OCI-LY1 (cell line): ENCODE data around the gene SLC26A8.

Source experiments
- H2AFZ ChIP-seq: fragments of 200-600 bp; sonication (generic), shearing (Covaris generic); 2 replicates; pipeline ENCODE4 v1.6.0; 2014; ENCODE audit warnings: antibody characterized with exemption, mild to moderate bottlenecking, low read length
- H3F3A ChIP-seq: fragments of 200-600 bp; sonication (generic), shearing (Covaris generic); 2 replicates; pipeline ENCODE4 v1.6.0; 2014; ENCODE audit warnings: mild to moderate bottlenecking, antibody characterized with exemption, low read length, moderate library complexity; ENCODE audit not compliant: insufficient read depth
- H3K27ac ChIP-seq: fragments of 200-600 bp; sonication (generic); 2 replicates; pipeline ENCODE4 v1.5.1; 2014; ENCODE audit warnings: low read length, mixed run types, mild to moderate bottlenecking, low read depth; ENCODE audit not compliant: poor library complexity, severe bottlenecking
- H3K27me3 ChIP-seq: fragments of 200-600 bp; sonication (generic); 2 replicates; pipeline ENCODE4 v1.6.0; 2014; ENCODE audit warnings: antibody characterized with exemption, mild to moderate bottlenecking, low read length, moderate library complexity; ENCODE audit not compliant: insufficient read depth
- H3K36me3 ChIP-seq: fragments of 200-600 bp; sonication (generic); 2 replicates; pipeline ENCODE4 v1.6.1; 2014; ENCODE audit warnings: mild to moderate bottlenecking, antibody characterized with exemption, low read length, moderate library complexity, mixed read lengths; ENCODE audit not compliant: insufficient read depth
- H3K4me1 ChIP-seq: fragments of 200-600 bp; sonication (generic); 2 replicates; pipeline ENCODE4 v1.5.1; 2014; ENCODE audit warnings: mild to moderate bottlenecking, low read length, moderate library complexity; ENCODE audit not compliant: insufficient read depth, severe bottlenecking
- H3K4me2 ChIP-seq: fragments of 200-600 bp; sonication (generic), shearing (Covaris generic); 2 replicates; pipeline ENCODE4 v1.6.1; 2014; ENCODE audit warnings: low read length
- H3K4me3 ChIP-seq: fragments of 200-600 bp; sonication (generic); 2 replicates; pipeline ENCODE4 v1.5.1; 2014; ENCODE audit warnings: low read length, low read depth, mild to moderate bottlenecking, mixed read lengths; ENCODE audit not compliant: poor library complexity, severe bottlenecking
- H3K79me2 ChIP-seq: fragments of 200-600 bp; shearing (Covaris generic); 2 replicates; pipeline ENCODE4 v1.6.1; 2016; ENCODE audit warnings: mixed run types, low read length, mixed read lengths; ENCODE audit not compliant: insufficient read depth
- H3K9ac ChIP-seq: fragments of 200-600 bp; sonication (generic), shearing (Covaris generic); 2 replicates; pipeline ENCODE4 v1.6.1; 2014; ENCODE audit warnings: mild to moderate bottlenecking, low read length, mixed read lengths
- H3K9me2 ChIP-seq: fragments of 200-600 bp; sonication (generic), shearing (Covaris generic); 2 replicates; pipeline ENCODE4 v1.6.1; 2014; ENCODE audit warnings: low read depth, mild to moderate bottlenecking, low read length, mixed read lengths
- H3K9me3 ChIP-seq: fragments of 200-600 bp; shearing (Covaris generic); 2 replicates; pipeline ENCODE4 v1.6.1; 2014; ENCODE audit warnings: low read length, mixed read lengths
- H4K20me1 ChIP-seq: fragments of 200-600 bp; sonication (generic), shearing (Covaris generic); 2 replicates; pipeline ENCODE4 v1.6.0; 2016; ENCODE audit warnings: mild to moderate bottlenecking, low read length; ENCODE audit not compliant: insufficient read depth
- EZH2 ChIP-seq: fragments of 200-600 bp; sonication (generic), shearing (Covaris generic); IDR thresholded peaks from 2 replicates; pipeline ENCODE4 v1.8.0; 2017; ENCODE audit warnings: borderline replicate concordance, mixed run types, mild to moderate bottlenecking, antibody characterized with exemption, low read length, moderate library complexity, mixed read lengths
- TF ChIP-seq, protein P1 (sequence below): fragments of 200-600 bp; sonication (generic), shearing (Covaris generic); IDR thresholded peaks from 2 replicates; pipeline ENCODE4 v1.5.1; 2017; ENCODE audit warnings: mild to moderate bottlenecking, antibody characterized with exemption, low read length, moderate library complexity, mixed read lengths

Gene SLC26A8

DNA sequence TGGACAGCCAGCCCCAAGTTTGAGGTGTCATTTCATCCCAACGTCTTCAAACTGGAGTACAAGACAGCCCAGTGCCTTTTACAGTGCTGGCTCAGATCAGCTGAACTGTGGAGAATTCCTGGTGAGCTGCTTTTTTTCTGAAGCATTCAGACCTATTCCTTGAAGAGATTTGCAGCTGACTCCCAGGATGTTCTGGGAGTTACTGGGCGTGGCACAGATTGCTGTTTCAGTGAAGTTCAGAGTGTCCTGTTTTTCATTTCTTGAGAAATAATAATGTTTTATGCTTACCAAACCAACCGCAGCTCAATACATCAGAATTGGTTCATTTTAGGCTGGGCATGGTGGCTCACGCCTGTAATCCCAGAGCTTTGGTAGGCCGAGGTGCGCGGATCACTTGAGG, 70.1 kb downstream of the SLC26A8 start:
- TF ChIP-seq, protein P1, sequence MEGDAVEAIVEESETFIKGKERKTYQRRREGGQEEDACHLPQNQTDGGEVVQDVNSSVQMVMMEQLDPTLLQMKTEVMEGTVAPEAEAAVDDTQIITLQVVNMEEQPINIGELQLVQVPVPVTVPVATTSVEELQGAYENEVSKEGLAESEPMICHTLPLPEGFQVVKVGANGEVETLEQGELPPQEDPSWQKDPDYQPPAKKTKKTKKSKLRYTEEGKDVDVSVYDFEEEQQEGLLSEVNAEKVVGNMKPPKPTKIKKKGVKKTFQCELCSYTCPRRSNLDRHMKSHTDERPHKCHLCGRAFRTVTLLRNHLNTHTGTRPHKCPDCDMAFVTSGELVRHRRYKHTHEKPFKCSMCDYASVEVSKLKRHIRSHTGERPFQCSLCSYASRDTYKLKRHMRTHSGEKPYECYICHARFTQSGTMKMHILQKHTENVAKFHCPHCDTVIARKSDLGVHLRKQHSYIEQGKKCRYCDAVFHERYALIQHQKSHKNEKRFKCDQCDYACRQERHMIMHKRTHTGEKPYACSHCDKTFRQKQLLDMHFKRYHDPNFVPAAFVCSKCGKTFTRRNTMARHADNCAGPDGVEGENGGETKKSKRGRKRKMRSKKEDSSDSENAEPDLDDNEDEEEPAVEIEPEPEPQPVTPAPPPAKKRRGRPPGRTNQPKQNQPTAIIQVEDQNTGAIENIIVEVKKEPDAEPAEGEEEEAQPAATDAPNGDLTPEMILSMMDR: no peak
- TF ChIP-seq EZH2: no peak
- H3K4me2 ChIP-seq: no peak overlapping the region

DNA sequence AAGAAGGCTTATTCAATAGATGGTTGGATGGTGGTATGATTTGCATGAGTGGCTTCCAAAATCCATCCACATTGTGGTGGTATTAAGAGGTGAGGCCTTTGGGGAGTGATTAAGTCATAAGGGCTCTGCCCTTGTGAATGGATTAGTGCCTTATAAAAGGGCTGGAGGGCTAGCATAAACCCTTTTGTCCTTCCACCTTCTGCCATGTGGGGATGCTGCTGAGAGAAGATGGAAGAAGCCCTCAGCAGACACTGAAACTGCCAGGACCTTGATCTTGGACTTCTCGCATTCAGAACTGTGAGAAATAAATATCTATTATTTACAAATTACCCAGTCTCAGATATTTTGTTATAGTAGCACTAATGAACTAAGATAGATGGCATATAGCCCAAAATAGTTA, 75.7 kb downstream of the SLC26A8 start:
- TF ChIP-seq, protein P1: peak; percentile 28; the same call in 1 of the 2 replicates
- no peak for TF ChIP-seq EZH2
- no peak overlapping the region for H2AFZ ChIP-seq

More for the DNA sequence above, 70.1 kb downstream of the SLC26A8 start:
- Histone ChIP-seq H3K9ac (no peak overlapping the region), H4K20me1 (no peaks in the 10 kb centered on the region), H3K9me3 (no peaks in the 10 kb centered on the region), H3K79me2 (no peaks in the 10 kb centered on the region), H3K9me2 (no peaks in the 10 kb centered on the region), H3K4me3 (no peak overlapping the region), H3K4me1 (peaks cover 6% of the 10 kb centered on the region), H3K27ac (no peak overlapping the region), H3F3A (no peaks in the 10 kb centered on the region), H3K36me3 (no peaks in the 10 kb centered on the region), H3K27me3 (no peaks in the 10 kb centered on the region; the same call in 1 of the 2 replicates), H2AFZ (no peak overlapping the region)

DNA sequence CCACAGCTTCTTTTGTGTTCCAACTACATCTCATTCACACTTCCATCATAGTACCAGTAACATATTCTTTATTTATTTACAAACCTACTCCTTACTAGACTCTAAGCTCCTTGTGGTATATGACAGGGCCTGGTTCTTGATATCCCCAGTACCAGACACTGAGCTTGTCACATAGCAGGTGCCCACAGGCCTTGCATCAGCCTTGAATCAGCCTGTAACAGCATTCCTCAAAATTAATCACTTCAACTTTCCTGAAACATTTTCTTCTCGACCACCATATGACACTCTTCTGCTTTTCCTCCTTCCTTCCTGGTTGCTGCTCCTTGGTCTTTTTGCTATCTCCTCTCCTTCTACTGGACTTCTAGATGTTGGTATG, 78.8 kb downstream of the SLC26A8 start:
- TF ChIP-seq, protein P1: no peak
- TF ChIP-seq EZH2: no peak
- H3F3A ChIP-seq: no peaks in the 10 kb centered on the region
- no peak overlapping the region for H3K27ac ChIP-seq
- no peaks in the 10 kb centered on the region for H3K4me1 ChIP-seq
- no peaks in the 10 kb centered on the region for H3K36me3 ChIP-seq
- H2AFZ ChIP-seq: no peak overlapping the region
- no peak overlapping the region for H3K4me3 ChIP-seq
- H3K9me2 ChIP-seq: no peaks in the 10 kb centered on the region
- no peak overlapping the region for H3K4me2 ChIP-seq
- no peaks in the 10 kb centered on the region for H3K79me2 ChIP-seq
- no peaks in the 10 kb centered on the region for H4K20me1 ChIP-seq
- no peak overlapping the region for H3K9ac ChIP-seq
- H3K27me3 ChIP-seq: no peaks in the 10 kb centered on the region; the same call in 1 of the 2 replicates
- H3K9me3 ChIP-seq: 0 out of 2 replicates have a peak, but pooled peaks cover 3% of the 10 kb centered on the region

More for the DNA sequence above, 75.7 kb downstream of the SLC26A8 start:
- H3K27me3 ChIP-seq: no peaks in the 10 kb centered on the region
- no peaks in the 10 kb centered on the region for H3K9me2 ChIP-seq
- no peaks in the 10 kb centered on the region for H3K36me3 ChIP-seq
- H4K20me1 ChIP-seq: no peaks in the 10 kb centered on the region
- no peak overlapping the region for H3K27ac ChIP-seq
- no peak overlapping the region for H3K4me3 ChIP-seq
- no peak overlapping the region for H3K9ac ChIP-seq
- H3K9me3 ChIP-seq: no peaks in the 10 kb centered on the region
- H3F3A ChIP-seq: no peaks in the 10 kb centered on the region
- H3K4me2 ChIP-seq: no peak overlapping the region
- peaks cover 6% of the 10 kb centered on the region for H3K4me1 ChIP-seq
- H3K79me2 ChIP-seq: no peaks in the 10 kb centered on the region
